ENCODE data around the gene CSH1.
"Not testable (repeated sequence)": the region's sequence is repeated elsewhere in the genome, so short reads cannot be mapped to it uniquely, and the experiment has no call there.

The CSH1 gene

GRCh38 chr17:63911041-63911635 is 14.8 kb upstream of the CSH1 start, which contains the start of gene CSHL1:
CSHL1 (minus strand) TSS chr17:63911258; CDS start chr17:63911196, 62 bp downstream.
- H3K27ac ChIP-seq = no peak within 1 kb of the TSS

GRCh38 chr17:63910096-63910495 is 13.7 kb upstream of the CSH1 start:
- H3K4me3 ChIP-seq (ENCODE audit: low read depth, low read length) = no peak overlapping the region
- no peak overlapping the region for H3K27ac ChIP-seq
- no peaks in the 10 kb centered on the region for H3K79me2 ChIP-seq
- no peak overlapping the region for H3K9ac ChIP-seq
- H3K36me3 ChIP-seq (ENCODE audit: control insufficient read depth, insufficient read depth, low read length) = no peaks in the 10 kb centered on the region
- H3K9me3 ChIP-seq (ENCODE audit: control insufficient read depth, low read length) = no peaks in the 10 kb centered on the region
- H2AFZ ChIP-seq = no peak overlapping the region
- H3K4me2 ChIP-seq (ENCODE audit: low read length) = no peak overlapping the region
- no peak for TF ChIP-seq CTCF (IDR thresholded peaks at IDR 0.05)
- peaks cover 3% of the 10 kb centered on the region for H3K4me1 ChIP-seq
- no peaks in the 10 kb centered on the region for H3K27me3 ChIP-seq (ENCODE audit: control insufficient read depth, insufficient read depth, low read length)

More at GRCh38 chr17:63911041-63911635, 14.8 kb upstream of the CSH1 start, which contains the start of gene CSHL1:
- Histone ChIP-seq H3K36me3 (ENCODE audit: control insufficient read depth, insufficient read depth, low read length) (no peaks in the 10 kb centered on the region), H2AFZ (no peak within 1 kb of the TSS), H3K27me3 (ENCODE audit: control insufficient read depth, insufficient read depth, low read length) (no peaks in the 10 kb centered on the region), H3K4me2 (ENCODE audit: low read length) (no peak within 1 kb of the TSS), H3K79me2 (no peaks in the 10 kb centered on the region), H3K9ac (no peak within 1 kb of the TSS), H3K4me3 (ENCODE audit: low read depth, low read length) (no peak within 1 kb of the TSS), H3K9me3 (ENCODE audit: control insufficient read depth, low read length) (no peaks in the 10 kb centered on the region), H3K4me1 (peaks cover 3% of the 10 kb centered on the region)
- TF ChIP-seq CTCF (IDR thresholded peaks at IDR 0.05) = no peak

GRCh38 chr17:63909586-63909985 is 13.2 kb upstream of the CSH1 start:
- not testable (repeated sequence) for H3K36me3 ChIP-seq (ENCODE audit: control insufficient read depth, insufficient read depth, low read length); H3K4me2 ChIP-seq (ENCODE audit: low read length); H3K4me3 ChIP-seq (ENCODE audit: low read depth, low read length); H3K4me1 ChIP-seq; H3K9ac ChIP-seq; H3K9me3 ChIP-seq (ENCODE audit: control insufficient read depth, low read length); H3K79me2 ChIP-seq; H3K27ac ChIP-seq; H3K27me3 ChIP-seq (ENCODE audit: control insufficient read depth, insufficient read depth, low read length)
- H2AFZ ChIP-seq = peak overlapping the region; percentile 38

GRCh38 chr17:63907161-63907778 is 10.9 kb upstream of the CSH1 start:
- H3K9ac ChIP-seq; H3K79me2 ChIP-seq; H3K4me1 ChIP-seq; H3K4me3 ChIP-seq (ENCODE audit: low read depth, low read length); H3K27me3 ChIP-seq (ENCODE audit: control insufficient read depth, insufficient read depth, low read length); H3K36me3 ChIP-seq (ENCODE audit: control insufficient read depth, insufficient read depth, low read length); H2AFZ ChIP-seq; H3K9me3 ChIP-seq (ENCODE audit: control insufficient read depth, low read length); H3K27ac ChIP-seq; H3K4me2 ChIP-seq (ENCODE audit: low read length): not testable (repeated sequence)

- H3K27ac ChIP-seq; H2AFZ ChIP-seq; H3K4me1 ChIP-seq; H3K27me3 ChIP-seq (ENCODE audit: control insufficient read depth, insufficient read depth, low read length); H3K4me3 ChIP-seq (ENCODE audit: low read depth, low read length); H3K79me2 ChIP-seq; H3K36me3 ChIP-seq (ENCODE audit: control insufficient read depth, insufficient read depth, low read length); H3K9me3 ChIP-seq (ENCODE audit: control insufficient read depth, low read length); H3K4me2 ChIP-seq (ENCODE audit: low read length); H3K9ac ChIP-seq: not testable (repeated sequence)
Measured at GRCh38 chr17:63904796-63905195, 8.4 kb upstream of the CSH1 start.

GRCh38 chr17:63903787-63904201 is 7.4 kb upstream of the CSH1 start:
- not testable (repeated sequence) for H3K79me2 ChIP-seq; H3K27me3 ChIP-seq (ENCODE audit: control insufficient read depth, insufficient read depth, low read length); H3K4me1 ChIP-seq; H3K4me3 ChIP-seq (ENCODE audit: low read depth, low read length); H3K4me2 ChIP-seq (ENCODE audit: low read length); H3K9ac ChIP-seq; H3K27ac ChIP-seq; H3K9me3 ChIP-seq (ENCODE audit: control insufficient read depth, low read length); H3K36me3 ChIP-seq (ENCODE audit: control insufficient read depth, insufficient read depth, low read length); H2AFZ ChIP-seq
- TF ChIP-seq CTCF (IDR thresholded peaks at IDR 0.05) = peak; percentile 40

- H3K27me3 ChIP-seq (ENCODE audit: control insufficient read depth, insufficient read depth, low read length); H2AFZ ChIP-seq; H3K4me3 ChIP-seq (ENCODE audit: low read depth, low read length); H3K79me2 ChIP-seq; H3K9me3 ChIP-seq (ENCODE audit: control insufficient read depth, low read length); H3K4me1 ChIP-seq; H3K4me2 ChIP-seq (ENCODE audit: low read length); H3K36me3 ChIP-seq (ENCODE audit: control insufficient read depth, insufficient read depth, low read length); H3K27ac ChIP-seq; H3K9ac ChIP-seq: not testable (repeated sequence)
Measured at GRCh38 chr17:63901971-63902370, 5.6 kb upstream of the CSH1 start.

- not testable (repeated sequence) for H3K36me3 ChIP-seq (ENCODE audit: control insufficient read depth, insufficient read depth, low read length); H3K4me1 ChIP-seq; H3K27me3 ChIP-seq (ENCODE audit: control insufficient read depth, insufficient read depth, low read length); H2AFZ ChIP-seq; H3K9ac ChIP-seq; H3K4me2 ChIP-seq (ENCODE audit: low read length); H3K27ac ChIP-seq; H3K79me2 ChIP-seq; H3K9me3 ChIP-seq (ENCODE audit: control insufficient read depth, low read length); H3K4me3 ChIP-seq (ENCODE audit: low read depth, low read length)
Measured at GRCh38 chr17:63898899-63899798, 2.8 kb upstream of the CSH1 start.
